ENCODE results near the gene KDM8.

The KDM8 gene

DNA sequence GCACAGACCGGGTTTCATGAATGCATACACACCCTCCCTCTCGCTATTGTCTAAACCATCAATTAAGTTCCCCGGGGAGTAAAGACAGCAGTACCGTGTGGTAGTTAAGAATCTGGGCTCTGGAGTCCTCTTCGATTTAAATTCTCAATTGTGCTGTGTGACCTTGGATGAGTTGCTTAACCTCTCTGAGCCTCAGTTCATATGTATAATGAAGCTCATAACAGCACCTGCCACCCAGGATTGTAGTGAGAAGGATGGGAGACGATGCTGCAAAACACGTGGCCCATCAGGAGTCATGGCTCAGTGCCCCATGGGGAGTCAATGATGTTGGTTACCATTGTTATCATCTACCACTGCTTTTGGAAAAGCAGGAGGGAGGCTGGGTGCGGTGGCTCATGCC, 34.5 kb upstream of the KDM8 start:
- Histone ChIP-seq H3K4me2 (ENCODE audit: low read depth, low read length, poor library complexity, severe bottlenecking) (no peak overlapping the region), H3K9me2 (replicated peaks; ENCODE audit: insufficient read depth, low read length) (no peaks in the 10 kb centered on the region), H3K4me3 (ENCODE audit: insufficient read depth, low read length, poor library complexity, severe bottlenecking) (no peak overlapping the region), H3K9ac (ENCODE audit: low read length) (no peak overlapping the region), H2AFZ (ENCODE audit: low read depth, low read length, severe bottlenecking) (no peak overlapping the region), H3K9me3 (ENCODE audit: insufficient read depth, low read length) (0 out of 2 replicates have a peak, but pooled peaks cover 5% of the 10 kb centered on the region), H3F3A (ENCODE audit: insufficient read depth) (no peaks in the 10 kb centered on the region), H3K79me2 (ENCODE audit: insufficient read depth, low read length) (no peaks in the 10 kb centered on the region), H3K27me3 (ENCODE audit: low read length) (no peaks in the 10 kb centered on the region), H3K27ac (ENCODE audit: low read depth, low read length) (no peak overlapping the region), H4K20me1 (ENCODE audit: low read depth, low read length) (no peaks in the 10 kb centered on the region), H3K36me3 (ENCODE audit: low read length) (no peaks in the 10 kb centered on the region)
- TF ChIP-seq EZH2phosphoT487 (conservative IDR thresholded peaks at IDR 0.05; ENCODE audit: low read length): no peak

DNA sequence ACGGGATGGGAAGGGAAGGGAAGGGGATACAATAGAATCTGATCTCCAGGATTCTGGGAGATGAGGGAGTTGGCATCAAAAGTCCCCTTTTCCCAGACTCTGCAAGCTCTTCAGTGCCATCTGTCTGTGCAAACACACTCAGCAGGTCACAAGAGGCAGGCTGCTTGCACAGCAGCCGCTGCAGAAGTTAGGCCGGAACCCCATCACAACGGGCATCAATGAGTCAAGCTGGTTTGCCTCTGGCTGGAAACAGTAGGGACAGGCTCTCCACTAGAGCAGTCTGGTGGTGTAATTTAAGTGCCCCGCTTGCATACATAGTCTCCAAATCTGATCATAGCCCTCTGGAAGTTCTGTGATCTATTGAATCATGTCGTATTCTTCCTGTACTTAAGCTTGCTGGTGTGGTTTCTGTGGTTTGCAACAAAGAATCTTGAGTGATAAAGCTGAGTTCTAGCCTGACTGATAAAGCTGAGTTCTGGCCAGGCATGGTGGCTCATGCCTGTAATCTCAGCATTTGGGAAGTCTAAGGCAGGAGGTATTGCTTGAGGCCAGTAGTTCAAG, 33.7 kb upstream of the KDM8 start:
- TF ChIP-seq CTCF (IDR thresholded peaks at IDR 0.05; ENCODE audit: insufficient read depth, low read length, poor library complexity, severe bottlenecking) (no peak), EZH2phosphoT487 (conservative IDR thresholded peaks at IDR 0.05; ENCODE audit: low read length) (no peak)
- Histone ChIP-seq H3K9me3 (ENCODE audit: insufficient read depth, low read length) (no peaks in the 10 kb centered on the region), H3K4me3 (ENCODE audit: insufficient read depth, low read length, poor library complexity, severe bottlenecking) (no peak overlapping the region), H3K9ac (ENCODE audit: low read length) (no peak overlapping the region), H3K36me3 (ENCODE audit: low read length) (no peaks in the 10 kb centered on the region), H3K27ac (ENCODE audit: low read depth, low read length) (no peak overlapping the region), H3F3A (ENCODE audit: insufficient read depth) (peaks cover 2% of the 10 kb centered on the region; the same call in 1 of the 2 replicates), H2AFZ (ENCODE audit: low read depth, low read length, severe bottlenecking) (no peak overlapping the region), H3K4me2 (ENCODE audit: low read depth, low read length, poor library complexity, severe bottlenecking) (no peak overlapping the region), H3K79me2 (ENCODE audit: insufficient read depth, low read length) (no peaks in the 10 kb centered on the region), H3K9me2 (replicated peaks; ENCODE audit: insufficient read depth, low read length) (no peaks in the 10 kb centered on the region), H3K27me3 (ENCODE audit: low read length) (no peaks in the 10 kb centered on the region), H4K20me1 (ENCODE audit: low read depth, low read length) (no peaks in the 10 kb centered on the region)

DNA sequence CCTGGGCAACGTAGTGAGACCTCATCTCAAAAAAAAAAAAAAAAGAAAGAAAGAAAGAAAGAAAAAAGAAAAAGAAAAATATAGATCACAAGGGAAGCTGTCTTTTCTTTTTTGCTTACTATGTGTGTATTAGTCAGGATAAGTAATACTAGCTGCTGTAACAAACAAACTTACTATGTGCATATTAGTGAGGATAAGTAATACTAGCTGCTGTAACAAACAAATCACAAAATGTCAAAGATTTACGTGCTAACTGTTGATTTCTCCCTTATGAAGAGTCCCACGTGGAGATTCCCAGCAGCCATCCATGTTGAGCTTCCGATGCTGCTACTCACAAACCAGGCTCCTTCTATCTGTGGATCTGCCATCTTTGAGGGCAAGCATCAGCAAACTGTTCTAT, 31.7 kb upstream of the KDM8 start:
- Histone ChIP-seq H3F3A (ENCODE audit: insufficient read depth) (peaks cover 3% of the 10 kb centered on the region; the same call in 1 of the 2 replicates), H4K20me1 (ENCODE audit: low read depth, low read length) (no peaks in the 10 kb centered on the region), H2AFZ (ENCODE audit: low read depth, low read length, severe bottlenecking) (no peak overlapping the region), H3K27ac (ENCODE audit: low read depth, low read length) (no peak overlapping the region), H3K9me3 (ENCODE audit: insufficient read depth, low read length) (no peaks in the 10 kb centered on the region), H3K4me2 (ENCODE audit: low read depth, low read length, poor library complexity, severe bottlenecking) (no peak overlapping the region), H3K9me2 (replicated peaks; ENCODE audit: insufficient read depth, low read length) (no peaks in the 10 kb centered on the region), H3K4me3 (ENCODE audit: insufficient read depth, low read length, poor library complexity, severe bottlenecking) (no peak overlapping the region), H3K27me3 (ENCODE audit: low read length) (no peaks in the 10 kb centered on the region), H3K79me2 (ENCODE audit: insufficient read depth, low read length) (no peaks in the 10 kb centered on the region), H3K9ac (ENCODE audit: low read length) (no peak overlapping the region), H3K36me3 (ENCODE audit: low read length) (no peaks in the 10 kb centered on the region)
- TF ChIP-seq EZH2phosphoT487 (conservative IDR thresholded peaks at IDR 0.05; ENCODE audit: low read length) (no peak), CTCF (IDR thresholded peaks at IDR 0.05; ENCODE audit: insufficient read depth, low read length, poor library complexity, severe bottlenecking) (no peak)

- no peak overlapping the region for H2AFZ ChIP-seq (ENCODE audit: low read depth, low read length, severe bottlenecking)
- TF ChIP-seq EZH2phosphoT487 (conservative IDR thresholded peaks at IDR 0.05; ENCODE audit: low read length) (no peak), CTCF (IDR thresholded peaks at IDR 0.05; ENCODE audit: insufficient read depth, low read length, poor library complexity, severe bottlenecking) (no peak)
- H3K4me2 ChIP-seq (ENCODE audit: low read depth, low read length, poor library complexity, severe bottlenecking): no peak overlapping the region
- H3K36me3 ChIP-seq (ENCODE audit: low read length): no peaks in the 10 kb centered on the region
- peaks cover 3% of the 10 kb centered on the region; the same call in 1 of the 2 replicates for H3F3A ChIP-seq (ENCODE audit: insufficient read depth)
- H3K27ac ChIP-seq (ENCODE audit: low read depth, low read length): no peak overlapping the region
- H3K9me3 ChIP-seq (ENCODE audit: insufficient read depth, low read length): no peaks in the 10 kb centered on the region
- no peaks in the 10 kb centered on the region for H4K20me1 ChIP-seq (ENCODE audit: low read depth, low read length)
- H3K9ac ChIP-seq (ENCODE audit: low read length): no peak overlapping the region
- H3K79me2 ChIP-seq (ENCODE audit: insufficient read depth, low read length): no peaks in the 10 kb centered on the region
- no peaks in the 10 kb centered on the region for H3K27me3 ChIP-seq (ENCODE audit: low read length)
- H3K4me3 ChIP-seq (ENCODE audit: insufficient read depth, low read length, poor library complexity, severe bottlenecking): no peak overlapping the region
- H3K9me2 ChIP-seq (replicated peaks; ENCODE audit: insufficient read depth, low read length): no peaks in the 10 kb centered on the region
These were observed 29.3 kb upstream of the KDM8 start for GRCh38 chr16:27174007-27174406.
